ENCODE data around the gene UGT2B7. TPM values are rescaled to one million over a fixed set of nuclear protein-coding genes. Genes with fewer than 3 reads are reported as not detected.
"Not testable (repeated sequence)": the region's sequence is repeated elsewhere in the genome, so short reads cannot be mapped to it uniquely, and the experiment has no call there.

The UGT2B7 gene
- not detected for total RNA-seq

GRCh38 chr4:69096111-69096656, at the start of gene UGT2B7:
Gene UGT2B7 (plus strand): TSS chr4:69096474. CDS start chr4:69096521, 47 bp downstream.
- Mint-ChIP-seq H3K9me3 (no peaks in the 10 kb centered on the region), H3K27ac (no peak within 1 kb of the TSS), H3K4me3 (no peak within 1 kb of the TSS), H3K36me3 (ENCODE audit: low read depth) (no peaks in the 10 kb centered on the region), H3K4me1 (no peaks in the 10 kb centered on the region), H3K27me3 (no peaks in the 10 kb centered on the region)
- ChIA-PET CTCF (no interaction called here), POLR2A (no interaction called here)
- DNase-seq, result no peak

DNA sequence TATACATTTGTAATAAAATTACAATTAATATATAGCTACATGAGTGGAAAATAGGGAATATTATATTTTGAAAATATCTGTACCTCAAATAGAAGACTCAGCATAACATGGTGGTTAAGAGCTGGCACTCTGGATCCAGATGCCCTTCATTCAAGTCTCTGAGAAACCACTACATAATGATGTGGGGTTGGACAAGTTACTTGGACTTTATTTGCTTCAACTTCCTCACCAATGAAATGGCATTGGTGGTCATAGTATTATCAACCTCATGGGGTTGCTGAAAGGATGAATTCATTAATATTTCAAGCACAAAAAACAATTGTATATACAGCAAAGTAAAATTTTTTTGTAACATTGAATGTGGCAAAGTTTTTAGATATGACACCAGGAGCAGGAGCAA, 46.4 kb upstream of the UGT2B7 start:
- no peak overlapping the region for H3K4me3 Mint-ChIP-seq
- no peak overlapping the region for H3K27ac Mint-ChIP-seq
- no peaks in the 10 kb centered on the region for H3K36me3 Mint-ChIP-seq (ENCODE audit: low read depth)
- DNase-seq, result no peak
- H3K4me1 Mint-ChIP-seq, result no peaks in the 10 kb centered on the region
- ChIA-PET CTCF (no interaction called here), POLR2A (no interaction called here)
- no peaks in the 10 kb centered on the region for H3K9me3 Mint-ChIP-seq
- no peaks in the 10 kb centered on the region for H3K27me3 Mint-ChIP-seq

GRCh38 chr4:69050853-69051575, 45.3 kb upstream of the UGT2B7 start:
- POLR2A ChIA-PET; DNase-seq; CTCF ChIA-PET; H3K27me3 Mint-ChIP-seq; H3K36me3 Mint-ChIP-seq (ENCODE audit: low read depth); H3K9me3 Mint-ChIP-seq; H3K27ac Mint-ChIP-seq; H3K4me3 Mint-ChIP-seq; H3K4me1 Mint-ChIP-seq: not testable (repeated sequence)

- ChIA-PET CTCF (no interaction called here), POLR2A (no interaction called here)
- no peaks in the 10 kb centered on the region for H3K27me3 Mint-ChIP-seq
- H3K4me1 Mint-ChIP-seq, result no peaks in the 10 kb centered on the region
- no peaks in the 10 kb centered on the region for H3K9me3 Mint-ChIP-seq
- no peaks in the 10 kb centered on the region for H3K36me3 Mint-ChIP-seq (ENCODE audit: low read depth)
- no peak overlapping the region for H3K27ac Mint-ChIP-seq
- DNase-seq, result no peak
- H3K4me3 Mint-ChIP-seq, result no peak overlapping the region
Observed at GRCh38 chr4:69051576-69051943, 44.7 kb upstream of the UGT2B7 start.

- H3K27me3 Mint-ChIP-seq; H3K4me1 Mint-ChIP-seq; H3K27ac Mint-ChIP-seq; H3K36me3 Mint-ChIP-seq (ENCODE audit: low read depth); DNase-seq; POLR2A ChIA-PET; H3K4me3 Mint-ChIP-seq; H3K9me3 Mint-ChIP-seq; CTCF ChIA-PET: not testable (repeated sequence)
Observed at GRCh38 chr4:69053309-69053885, 42.9 kb upstream of the UGT2B7 start.

GRCh38 chr4:69054033-69054432, 42.2 kb upstream of the UGT2B7 start:
- H3K9me3 Mint-ChIP-seq; H3K4me3 Mint-ChIP-seq; H3K4me1 Mint-ChIP-seq; H3K36me3 Mint-ChIP-seq (ENCODE audit: low read depth); H3K27me3 Mint-ChIP-seq; CTCF ChIA-PET; POLR2A ChIA-PET; H3K27ac Mint-ChIP-seq; DNase-seq: not testable (repeated sequence)

GRCh38 chr4:69054578-69055200, 41.6 kb upstream of the UGT2B7 start:
- ChIA-PET POLR2A (no interaction called here), CTCF (no interaction called here)
- Mint-ChIP-seq H3K36me3 (ENCODE audit: low read depth) (no peaks in the 10 kb centered on the region), H3K9me3 (no peaks in the 10 kb centered on the region), H3K27ac (no peak overlapping the region), H3K4me3 (no peak overlapping the region), H3K4me1 (no peaks in the 10 kb centered on the region), H3K27me3 (no peaks in the 10 kb centered on the region)
- no peak for DNase-seq

DNA sequence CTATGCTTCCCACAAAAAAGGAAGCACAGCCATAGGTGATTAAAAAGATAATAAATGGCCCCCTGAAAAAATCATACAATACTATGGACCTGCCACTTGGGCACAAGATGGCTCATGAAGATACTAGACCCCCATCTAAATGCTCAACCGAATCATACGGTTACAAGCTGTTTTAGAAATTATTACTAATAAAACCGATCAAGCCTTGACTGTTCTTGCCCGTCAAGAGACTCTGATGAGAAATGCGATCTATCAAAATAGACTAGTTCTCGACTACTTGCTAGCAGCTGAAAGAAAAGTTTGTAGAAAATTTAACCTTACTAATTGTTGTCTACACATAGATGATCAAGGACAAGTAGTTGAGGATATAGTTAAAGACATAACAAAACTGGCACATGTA, 40.1 kb upstream of the UGT2B7 start:
- Mint-ChIP-seq H3K9me3 (no peaks in the 10 kb centered on the region), H3K27ac (no peak overlapping the region), H3K4me3 (no peak overlapping the region), H3K4me1 (no peaks in the 10 kb centered on the region), H3K36me3 (ENCODE audit: low read depth) (no peaks in the 10 kb centered on the region), H3K27me3 (no peaks in the 10 kb centered on the region)
- POLR2A ChIA-PET, result no interaction called here
- CTCF ChIA-PET, result no interaction called here
- DNase-seq, result no peak

- CTCF ChIA-PET, result no interaction called here
- no peak overlapping the region for H3K4me3 Mint-ChIP-seq
- POLR2A ChIA-PET, result no interaction called here
- H3K27me3 Mint-ChIP-seq, result no peaks in the 10 kb centered on the region
- no peaks in the 10 kb centered on the region for H3K4me1 Mint-ChIP-seq
- no peak for DNase-seq
- no peak overlapping the region for H3K27ac Mint-ChIP-seq
- no peaks in the 10 kb centered on the region for H3K9me3 Mint-ChIP-seq
- H3K36me3 Mint-ChIP-seq (ENCODE audit: low read depth), result no peaks in the 10 kb centered on the region
Observed at GRCh38 chr4:69056921-69057550, 39.2 kb upstream of the UGT2B7 start.

- Mint-ChIP-seq H3K27me3 (no peaks in the 10 kb centered on the region), H3K4me3 (no peak overlapping the region), H3K36me3 (ENCODE audit: low read depth) (no peaks in the 10 kb centered on the region), H3K9me3 (no peaks in the 10 kb centered on the region), H3K4me1 (no peaks in the 10 kb centered on the region), H3K27ac (no peak overlapping the region)
- CTCF ChIA-PET, result no interaction called here
- DNase-seq, result no peak
- POLR2A ChIA-PET, result no interaction called here
Observed at GRCh38 chr4:69057620-69058409, 38.5 kb upstream of the UGT2B7 start.

DNA sequence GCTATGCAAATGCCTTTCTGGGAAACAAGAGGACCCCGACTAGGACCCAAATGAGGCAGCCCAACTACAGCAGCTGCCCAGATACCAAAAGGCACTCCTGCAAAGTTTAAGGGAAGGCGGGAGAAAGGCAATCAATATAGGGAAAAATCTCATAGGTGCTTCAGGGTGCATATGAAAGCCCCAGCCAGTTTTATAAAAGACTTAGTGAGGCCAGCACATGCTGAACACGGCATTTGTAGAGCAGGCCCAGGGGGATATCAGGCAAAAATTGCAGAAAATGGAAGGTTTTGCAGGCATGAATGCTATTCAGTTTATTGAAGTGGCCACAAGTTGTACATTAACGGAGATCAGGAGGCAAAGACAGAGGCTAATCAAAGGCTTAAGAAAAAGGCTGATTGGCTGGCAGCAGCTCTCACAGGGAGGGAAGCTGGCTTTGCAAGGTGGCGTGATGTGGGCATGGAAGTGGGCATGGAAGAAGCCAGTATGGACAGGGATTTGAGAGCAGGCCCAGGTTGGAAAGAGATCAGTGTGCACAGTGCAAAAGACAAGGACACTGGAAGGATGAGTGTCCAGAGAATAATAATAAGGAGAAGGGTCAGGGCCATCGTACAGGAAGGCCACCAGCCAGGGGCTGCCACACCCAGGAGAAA, 37.7 kb upstream of the UGT2B7 start:
- Mint-ChIP-seq H3K9me3 (no peaks in the 10 kb centered on the region), H3K27ac (no peak overlapping the region), H3K4me3 (no peak overlapping the region), H3K27me3 (no peaks in the 10 kb centered on the region), H3K36me3 (ENCODE audit: low read depth) (no peaks in the 10 kb centered on the region), H3K4me1 (no peaks in the 10 kb centered on the region)
- CTCF ChIA-PET, result no interaction called here
- DNase-seq, result no peak
- POLR2A ChIA-PET, result no interaction called here

DNA sequence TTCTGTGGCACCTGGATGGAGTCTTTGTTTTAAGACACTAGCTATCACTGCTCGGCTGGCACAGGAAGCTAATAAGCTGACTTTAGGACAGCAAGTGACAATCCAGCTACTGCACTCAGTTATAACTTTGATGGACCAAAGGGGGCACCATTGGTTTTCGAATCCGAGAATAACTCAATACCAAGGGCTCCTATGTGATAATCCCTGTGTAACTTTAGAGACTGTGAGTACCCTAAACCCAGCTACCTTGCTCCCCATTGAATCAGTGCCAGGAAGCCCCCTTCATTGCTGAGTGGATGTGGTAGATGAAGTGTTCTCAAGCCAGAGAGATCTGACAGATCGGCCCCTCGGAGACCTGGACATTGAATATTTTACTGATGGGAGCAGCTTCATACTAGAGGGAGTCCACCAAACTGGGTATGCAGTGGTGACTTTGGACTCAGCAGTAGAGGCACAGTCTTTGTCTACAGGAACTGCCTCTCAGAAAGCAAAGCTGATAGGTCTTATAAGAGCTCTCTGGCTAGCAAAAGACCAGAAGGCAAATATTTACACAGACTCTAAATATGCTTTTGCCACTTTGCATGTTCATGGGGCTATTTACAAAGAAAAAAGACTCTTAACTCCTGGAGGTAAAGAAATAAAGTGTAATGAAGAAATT, 35.5 kb upstream of the UGT2B7 start:
- Mint-ChIP-seq H3K4me1 (no peaks in the 10 kb centered on the region), H3K27me3 (no peaks in the 10 kb centered on the region), H3K36me3 (ENCODE audit: low read depth) (no peaks in the 10 kb centered on the region), H3K9me3 (no peaks in the 10 kb centered on the region), H3K27ac (no peak overlapping the region), H3K4me3 (no peak overlapping the region)
- ChIA-PET CTCF (no interaction called here), POLR2A (no interaction called here)
- DNase-seq, result no peak
